GM12892 (cell line): ENCODE data around the gene ATP5ME.

Experiments used
- DNase-seq: peaks from one replicate; pipeline ENCODE4 v3.0.0; 2011; ENCODE audit not compliant: insufficient read length
- FAIRE-seq: peaks from 2 replicates; lab custom pipeline; 2011; peaks lifted over from hg19 to GRCh38; lab: Jason Lieb, UNC
- POLR2A ChIP-seq: IDR thresholded peaks from 2 replicates; pipeline ENCODE4 v1.6.1; 2011; ENCODE audit warnings: low read depth, low read length, control low read depth
- POLR2AphosphoS5 ChIP-seq: IDR thresholded peaks from 2 replicates; pipeline ENCODE4 v1.6.1; 2011; ENCODE audit warnings: low read depth, low read length, control low read depth
- TAF1 ChIP-seq: IDR thresholded peaks from 2 replicates; pipeline ENCODE4 v1.6.1; 2011; ENCODE audit warnings: low read depth, mild to moderate bottlenecking, control low read depth, low read length, borderline replicate concordance

ATP5ME gene

GRCh38 chr4:680551-680927, 6.5 kb upstream of the ATP5ME start:
- TF ChIP-seq POLR2A (no peak), TAF1 (no peak), POLR2AphosphoS5 (no peak)

GRCh38 chr4:680091-680490, 6.0 kb upstream of the ATP5ME start:
- TF ChIP-seq TAF1 = no peak
- no peak for TF ChIP-seq POLR2A
- no peak for TF ChIP-seq POLR2AphosphoS5
- DNase-seq = no peak
- no peak for FAIRE-seq

More at GRCh38 chr4:680551-680927, 6.5 kb upstream of the ATP5ME start:
- DNase-seq (no peak), FAIRE-seq (no peak)

GRCh38 chr4:679629-680028, 5.6 kb upstream of the ATP5ME start:
- FAIRE-seq (no peak), DNase-seq (no peak)
- TF ChIP-seq POLR2A (no peak), TAF1 (no peak), POLR2AphosphoS5 (no peak)

- DNase-seq (no peak), FAIRE-seq (no peak)
- TF ChIP-seq TAF1 (no peak), POLR2A (no peak), POLR2AphosphoS5 (no peak)
These were observed 5.0 kb upstream of the ATP5ME start for GRCh38 chr4:679104-679481.

GRCh38 chr4:678331-679103, 4.4 kb upstream of the ATP5ME start:
- FAIRE-seq (no peak), DNase-seq (no peak)
- no peak for TF ChIP-seq POLR2AphosphoS5
- TF ChIP-seq POLR2A = no peak
- no peak for TF ChIP-seq TAF1

- FAIRE-seq = peak; percentile 42
- no peak for DNase-seq
- TF ChIP-seq TAF1 = no peak
- peak; percentile 18; the same call in 1 of the 2 replicates for TF ChIP-seq POLR2AphosphoS5
- 0 out of 2 replicates have a peak, but pooled peaks have one; percentile 16 for TF ChIP-seq POLR2A
These were observed 3.6 kb upstream of the ATP5ME start for GRCh38 chr4:677431-678293.

GRCh38 chr4:676871-677235, 2.8 kb upstream of the ATP5ME start:
- FAIRE-seq (no peak), DNase-seq (no peak)
- TF ChIP-seq POLR2AphosphoS5 (no peak), TAF1 (no peak), POLR2A (no peak)

- DNase-seq (peak; percentile 76), FAIRE-seq (peak; percentile 91)
- no peak for TF ChIP-seq TAF1
- TF ChIP-seq POLR2AphosphoS5 = 0 out of 2 replicates have a peak, but pooled peaks have one; percentile 24
- peak; percentile 42 for TF ChIP-seq POLR2A
These were observed 2.1 kb upstream of the ATP5ME start for GRCh38 chr4:675980-676870.

GRCh38 chr4:675036-675882, 1.2 kb upstream of the ATP5ME start:
- no peak for TF ChIP-seq POLR2A
- TF ChIP-seq POLR2AphosphoS5 = no peak
- DNase-seq (no peak), FAIRE-seq (peak; percentile 17)
